Ishikawa (cell line): ENCODE measurements around the gene HECTD4.

Source experiments
- CEBPB ChIP-seq: IDR thresholded peaks from 2 replicates; pipeline ENCODE4 v1.6.1; 2012
- CREB1 ChIP-seq: IDR thresholded peaks from 2 replicates; pipeline ENCODE4 v1.6.1; 2012; ENCODE audit warnings: low read depth
- EGR1 ChIP-seq: IDR thresholded peaks from 2 replicates; pipeline ENCODE4 v1.6.1; 2012
- EP300 ChIP-seq: IDR thresholded peaks from 2 replicates; pipeline ENCODE4 v1.6.1; 2012; ENCODE audit warnings: borderline replicate concordance
- FOXM1 ChIP-seq: IDR thresholded peaks from 2 replicates; pipeline ENCODE4 v1.6.1; 2012; ENCODE audit warnings: low read depth, borderline replicate concordance
- NFIC ChIP-seq: IDR thresholded peaks from 2 replicates; pipeline ENCODE4 v1.6.1; 2012
- RAD21 ChIP-seq: IDR thresholded peaks from 2 replicates; pipeline ENCODE4 v1.6.1; 2012; ENCODE audit warnings: low read depth
- TAF1 ChIP-seq: IDR thresholded peaks from 2 replicates; pipeline ENCODE4 v1.6.1; 2012; ENCODE audit warnings: low read depth, mild to moderate bottlenecking
- TCF12 ChIP-seq: IDR thresholded peaks from 2 replicates; pipeline ENCODE4 v1.6.1; 2012; ENCODE audit warnings: low read depth
- TEAD4 ChIP-seq: IDR thresholded peaks from 2 replicates; pipeline ENCODE4 v1.6.1; 2012
- YY1 ChIP-seq: IDR thresholded peaks from 2 replicates; pipeline ENCODE4 v1.6.1; 2012; ENCODE audit warnings: low read depth
- ZBTB7A ChIP-seq: IDR thresholded peaks from 2 replicates; pipeline ENCODE4 v1.6.1; 2012; ENCODE audit warnings: low read depth
- TF ChIP-seq, protein P1 (sequence below): IDR thresholded peaks from 2 replicates; pipeline ENCODE4 v1.6.1; 2012
- TF ChIP-seq, protein P2 (sequence below): IDR thresholded peaks from 2 replicates; pipeline ENCODE4 v1.6.1; 2012
- TF ChIP-seq, protein P3 (sequence below): IDR thresholded peaks from 2 replicates; pipeline ENCODE4 v1.6.1; 2012; ENCODE audit warnings: low read depth, mild to moderate bottlenecking

HECTD4 gene

DNA sequence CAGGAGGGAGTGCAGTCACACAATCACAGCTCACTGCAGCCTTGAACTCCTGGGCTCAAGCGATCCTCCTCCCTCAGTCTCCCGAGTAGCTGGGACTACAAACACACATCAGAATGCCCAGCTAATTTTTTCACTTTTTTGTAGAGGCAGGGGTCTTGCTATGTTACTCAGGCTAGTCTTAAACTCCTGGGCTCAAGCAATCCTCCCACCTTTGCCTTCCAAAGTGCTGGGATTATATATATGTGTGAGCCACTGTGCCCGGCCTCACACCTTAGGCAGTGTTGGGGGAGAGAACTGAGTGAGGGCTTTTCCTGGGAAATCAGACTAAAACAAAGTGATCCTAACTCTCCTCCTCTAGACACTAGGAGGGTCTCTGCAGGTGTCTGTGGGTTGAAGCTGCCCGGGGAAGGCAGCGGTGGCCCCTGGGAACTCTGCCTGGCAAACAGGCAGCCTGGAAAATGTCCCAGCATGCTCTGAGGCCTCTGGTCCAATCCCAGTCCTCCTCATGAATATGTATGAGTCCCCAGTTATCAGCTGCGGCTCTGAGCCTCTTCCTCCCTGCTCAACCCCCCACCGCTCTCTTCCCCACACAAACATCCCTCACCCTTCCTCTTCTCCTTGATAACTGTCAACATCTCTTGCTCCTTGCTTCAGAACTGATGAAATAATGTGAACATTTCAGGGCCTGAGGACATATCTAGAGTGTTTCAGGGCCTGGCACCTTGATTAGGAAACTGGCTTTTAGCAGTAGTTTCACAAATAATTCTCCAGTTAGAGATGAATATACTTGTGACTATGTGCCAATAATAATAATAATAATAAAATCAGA lies 265.8 kb downstream of the HECTD4 start:
- no peak for TF ChIP-seq EP300
- TF ChIP-seq YY1, result no peak
- TF ChIP-seq ZBTB7A, result no peak
- TF ChIP-seq TAF1, result no peak
- TF ChIP-seq CEBPB, result no peak
- no peak for TF ChIP-seq NFIC
- TF ChIP-seq TCF12, result no peak
- TF ChIP-seq, protein P1, sequence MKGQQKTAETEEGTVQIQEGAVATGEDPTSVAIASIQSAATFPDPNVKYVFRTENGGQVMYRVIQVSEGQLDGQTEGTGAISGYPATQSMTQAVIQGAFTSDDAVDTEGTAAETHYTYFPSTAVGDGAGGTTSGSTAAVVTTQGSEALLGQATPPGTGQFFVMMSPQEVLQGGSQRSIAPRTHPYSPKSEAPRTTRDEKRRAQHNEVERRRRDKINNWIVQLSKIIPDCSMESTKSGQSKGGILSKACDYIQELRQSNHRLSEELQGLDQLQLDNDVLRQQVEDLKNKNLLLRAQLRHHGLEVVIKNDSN, result no peak
- TF ChIP-seq EGR1, result no peak
- no peak for TF ChIP-seq RAD21
- TF ChIP-seq, protein P2, sequence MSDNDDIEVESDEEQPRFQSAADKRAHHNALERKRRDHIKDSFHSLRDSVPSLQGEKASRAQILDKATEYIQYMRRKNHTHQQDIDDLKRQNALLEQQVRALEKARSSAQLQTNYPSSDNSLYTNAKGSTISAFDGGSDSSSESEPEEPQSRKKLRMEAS, result no peak
- TF ChIP-seq TEAD4, result no peak
- no peak for TF ChIP-seq FOXM1
- no peak for TF ChIP-seq CREB1

DNA sequence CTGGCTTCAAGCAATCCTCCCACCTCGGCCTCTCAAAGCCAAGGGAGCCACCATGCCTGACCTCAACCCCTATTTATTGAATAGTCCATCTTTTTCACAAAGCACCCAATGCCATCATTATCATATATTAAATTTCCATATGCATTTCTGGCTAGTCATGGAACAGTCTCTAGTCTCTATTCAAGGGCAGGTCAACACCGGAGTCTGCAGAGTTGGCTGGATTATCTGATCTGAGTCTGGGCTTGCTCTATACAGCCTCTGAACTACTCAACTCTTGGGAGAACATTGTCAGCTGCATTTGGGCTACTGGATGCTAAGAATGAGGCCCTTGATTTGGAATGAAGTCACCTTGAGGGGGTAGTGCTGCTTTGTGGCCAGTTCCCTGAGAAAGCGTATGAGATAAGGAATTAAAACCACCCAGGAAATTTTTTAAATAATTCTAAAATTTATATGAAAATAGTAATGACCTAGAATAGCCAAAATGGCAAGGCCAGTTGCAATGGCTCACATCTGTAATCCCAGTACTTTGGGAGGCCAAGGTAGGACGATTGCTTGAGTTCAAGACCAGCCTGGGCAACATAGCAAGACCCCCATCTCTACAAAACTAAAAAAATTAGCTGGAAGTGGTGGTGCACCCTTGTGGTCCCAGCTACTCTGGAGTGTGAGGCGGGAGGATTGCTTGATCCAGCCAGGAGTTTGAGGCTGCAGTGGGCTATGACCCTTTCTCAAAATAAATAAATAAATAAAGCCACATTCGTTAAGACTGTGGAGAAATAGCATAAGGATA lies 266.8 kb downstream of the HECTD4 start:
- TF ChIP-seq NFIC, result no peak
- TF ChIP-seq, protein P1, result no peak
- TF ChIP-seq TAF1, result no peak
- no peak for TF ChIP-seq EP300
- TF ChIP-seq FOXM1, result no peak
- TF ChIP-seq EGR1, result no peak
- TF ChIP-seq, protein P2, result no peak
- TF ChIP-seq TEAD4, result no peak
- TF ChIP-seq CREB1, result no peak
- no peak for TF ChIP-seq RAD21
- no peak for TF ChIP-seq ZBTB7A
- TF ChIP-seq TCF12, result no peak
- no peak for TF ChIP-seq YY1
- TF ChIP-seq, protein P3, sequence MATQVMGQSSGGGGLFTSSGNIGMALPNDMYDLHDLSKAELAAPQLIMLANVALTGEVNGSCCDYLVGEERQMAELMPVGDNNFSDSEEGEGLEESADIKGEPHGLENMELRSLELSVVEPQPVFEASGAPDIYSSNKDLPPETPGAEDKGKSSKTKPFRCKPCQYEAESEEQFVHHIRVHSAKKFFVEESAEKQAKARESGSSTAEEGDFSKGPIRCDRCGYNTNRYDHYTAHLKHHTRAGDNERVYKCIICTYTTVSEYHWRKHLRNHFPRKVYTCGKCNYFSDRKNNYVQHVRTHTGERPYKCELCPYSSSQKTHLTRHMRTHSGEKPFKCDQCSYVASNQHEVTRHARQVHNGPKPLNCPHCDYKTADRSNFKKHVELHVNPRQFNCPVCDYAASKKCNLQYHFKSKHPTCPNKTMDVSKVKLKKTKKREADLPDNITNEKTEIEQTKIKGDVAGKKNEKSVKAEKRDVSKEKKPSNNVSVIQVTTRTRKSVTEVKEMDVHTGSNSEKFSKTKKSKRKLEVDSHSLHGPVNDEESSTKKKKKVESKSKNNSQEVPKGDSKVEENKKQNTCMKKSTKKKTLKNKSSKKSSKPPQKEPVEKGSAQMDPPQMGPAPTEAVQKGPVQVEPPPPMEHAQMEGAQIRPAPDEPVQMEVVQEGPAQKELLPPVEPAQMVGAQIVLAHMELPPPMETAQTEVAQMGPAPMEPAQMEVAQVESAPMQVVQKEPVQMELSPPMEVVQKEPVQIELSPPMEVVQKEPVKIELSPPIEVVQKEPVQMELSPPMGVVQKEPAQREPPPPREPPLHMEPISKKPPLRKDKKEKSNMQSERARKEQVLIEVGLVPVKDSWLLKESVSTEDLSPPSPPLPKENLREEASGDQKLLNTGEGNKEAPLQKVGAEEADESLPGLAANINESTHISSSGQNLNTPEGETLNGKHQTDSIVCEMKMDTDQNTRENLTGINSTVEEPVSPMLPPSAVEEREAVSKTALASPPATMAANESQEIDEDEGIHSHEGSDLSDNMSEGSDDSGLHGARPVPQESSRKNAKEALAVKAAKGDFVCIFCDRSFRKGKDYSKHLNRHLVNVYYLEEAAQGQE, result no peak
- no peak for TF ChIP-seq CEBPB

DNA sequence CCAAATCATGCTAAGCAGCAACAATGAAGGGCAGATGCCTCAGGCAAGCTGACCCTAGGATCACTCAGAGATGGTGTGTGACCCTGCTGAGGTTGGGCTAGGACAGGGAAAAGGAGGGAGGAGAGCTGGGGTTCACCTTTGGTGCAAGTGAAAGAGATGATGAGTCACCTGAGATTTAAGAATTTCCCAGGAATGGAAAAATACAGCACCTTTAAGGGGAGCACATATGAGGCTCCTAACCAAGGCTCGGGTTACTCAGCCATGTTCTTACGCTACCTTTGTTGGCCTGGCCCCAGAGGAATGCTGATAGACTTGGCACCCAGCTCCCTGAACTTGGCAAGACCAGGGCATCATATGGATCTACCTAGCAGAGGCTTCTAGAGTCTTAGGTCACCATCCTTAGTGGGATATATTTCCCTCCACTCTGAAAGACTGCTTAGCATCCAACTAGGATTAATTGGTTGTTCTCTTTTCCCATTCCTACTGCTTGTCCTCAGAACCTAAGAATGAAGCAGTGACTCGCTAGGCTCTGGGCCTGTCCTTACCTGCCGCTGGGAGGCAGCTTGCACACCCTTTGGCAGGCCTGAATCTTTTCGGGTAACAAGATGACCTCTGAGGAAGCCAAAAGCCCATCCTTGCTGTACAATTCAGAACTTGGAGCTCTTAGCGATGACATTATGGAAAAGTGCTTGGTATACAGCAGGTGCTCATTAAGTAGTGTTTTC lies 269.7 kb downstream of the HECTD4 start:
- TF ChIP-seq EP300 (peak; percentile 78), NFIC (peak; percentile 97), CEBPB (no peak; the same call in 1 of the 2 replicates), CREB1 (no peak), ZBTB7A (no peak), TEAD4 (peak; percentile 83), FOXM1 (no peak), EGR1 (no peak), YY1 (peak; percentile 66), RAD21 (no peak; the same call in 1 of the 2 replicates), TAF1 (no peak), TCF12 (peak; percentile 60)
- TF ChIP-seq, protein P2, result no peak
- TF ChIP-seq, protein P3, result no peak
- TF ChIP-seq, protein P1, result no peak

DNA sequence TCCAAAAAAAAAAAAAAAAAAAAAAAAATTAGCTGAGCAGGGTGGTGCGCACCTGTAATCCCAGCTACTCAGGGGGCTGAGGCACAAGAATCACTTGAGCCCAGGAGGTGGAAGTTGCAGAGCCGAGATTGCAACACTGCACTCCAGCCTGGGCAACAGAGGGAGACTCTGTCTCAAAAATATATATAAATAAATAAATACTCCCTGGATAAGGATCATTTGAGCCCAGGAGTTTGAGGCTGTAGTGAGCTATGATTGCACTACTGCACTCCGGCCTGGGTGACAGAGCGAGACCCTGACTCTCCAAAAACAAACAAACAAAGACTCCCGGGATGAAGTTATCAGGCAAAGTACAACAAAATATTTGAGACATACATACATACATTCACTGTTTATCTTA lies 270.3 kb downstream of the HECTD4 start:
- peak; percentile 33; the same call in 1 of the 2 replicates for TF ChIP-seq RAD21
- peak; percentile 77 for TF ChIP-seq CEBPB
- no peak for TF ChIP-seq EP300
- TF ChIP-seq, protein P2, result no peak
